Nephron progenitor cell (in vitro differentiated cells): ENCODE measurements around the gene PEX11A.

Source experiments
- DNase-seq: peaks from one replicate; pipeline ENCODE4 v3.0.0; 2021
- H3K27ac Mint-ChIP-seq: 2 replicates; pipeline ENCODE4 v1.8.0; 2021; ENCODE audit warnings: mild to moderate bottlenecking, moderate library complexity, mixed read lengths
- H3K27me3 Mint-ChIP-seq: 2 replicates; pipeline ENCODE4 v1.8.0; 2021; ENCODE audit warnings: mild to moderate bottlenecking, low read depth, mixed read lengths; ENCODE audit not compliant: poor library complexity
- H3K36me3 Mint-ChIP-seq: 2 replicates; pipeline ENCODE4 v1.8.0; 2021; ENCODE audit warnings: low read depth, mixed read lengths
- H3K4me1 Mint-ChIP-seq: 2 replicates; pipeline ENCODE4 v1.8.0; 2021; ENCODE audit warnings: mixed read lengths
- H3K4me3 Mint-ChIP-seq: 2 replicates; pipeline ENCODE4 v1.8.0; 2021; ENCODE audit warnings: mild to moderate bottlenecking, moderate library complexity, mixed read lengths
- H3K9me3 Mint-ChIP-seq: 2 replicates; pipeline ENCODE4 v1.8.0; 2021; ENCODE audit warnings: mild to moderate bottlenecking, moderate library complexity, mixed read lengths
- CTCF ChIP-seq: fragments of 200-600 bp; sonication (generic); IDR thresholded peaks from 2 replicates; pipeline ENCODE4 v1.5.0; 2021; ENCODE audit warnings: antibody characterized with exemption

The PEX11A gene

DNA sequence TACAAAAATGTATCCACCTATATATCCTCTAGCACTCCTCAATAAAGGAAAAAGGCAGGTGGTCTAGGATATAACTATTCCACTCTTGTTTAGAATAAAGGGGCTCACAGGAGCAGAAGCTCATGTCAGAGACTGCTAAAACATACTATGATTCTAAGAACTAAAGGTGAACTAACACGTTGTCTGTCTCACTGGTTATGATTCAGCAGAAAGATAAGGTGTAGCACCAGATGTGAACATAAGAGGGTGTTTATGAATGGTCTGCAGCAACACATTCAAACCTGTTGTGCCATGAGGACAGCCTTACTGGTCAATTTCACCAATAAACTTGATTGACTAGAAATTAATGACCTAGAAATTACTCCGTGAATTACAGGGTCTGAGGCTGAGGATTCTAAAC lies 4.6 kb downstream of the PEX11A start:
- Mint-ChIP-seq H3K27me3 (peaks cover 35% of the 10 kb centered on the region), H3K9me3 (peaks cover 3% of the 10 kb centered on the region), H3K4me1 (peaks cover 12% of the 10 kb centered on the region), H3K4me3 (no peak overlapping the region), H3K27ac (no peak overlapping the region), H3K36me3 (peaks cover 13% of the 10 kb centered on the region)
- no peak for DNase-seq
- TF ChIP-seq CTCF, result no peak

- DNase-seq, result no peak
- Mint-ChIP-seq H3K4me3 (no peak overlapping the region), H3K4me1 (peaks cover 23% of the 10 kb centered on the region), H3K36me3 (peaks cover 13% of the 10 kb centered on the region), H3K27ac (no peak overlapping the region), H3K9me3 (no peaks in the 10 kb centered on the region), H3K27me3 (peaks cover 35% of the 10 kb centered on the region)
- no peak for TF ChIP-seq CTCF
Measured at GRCh38 chr15:89681146-89681545, 9.4 kb downstream of the PEX11A start.

DNA sequence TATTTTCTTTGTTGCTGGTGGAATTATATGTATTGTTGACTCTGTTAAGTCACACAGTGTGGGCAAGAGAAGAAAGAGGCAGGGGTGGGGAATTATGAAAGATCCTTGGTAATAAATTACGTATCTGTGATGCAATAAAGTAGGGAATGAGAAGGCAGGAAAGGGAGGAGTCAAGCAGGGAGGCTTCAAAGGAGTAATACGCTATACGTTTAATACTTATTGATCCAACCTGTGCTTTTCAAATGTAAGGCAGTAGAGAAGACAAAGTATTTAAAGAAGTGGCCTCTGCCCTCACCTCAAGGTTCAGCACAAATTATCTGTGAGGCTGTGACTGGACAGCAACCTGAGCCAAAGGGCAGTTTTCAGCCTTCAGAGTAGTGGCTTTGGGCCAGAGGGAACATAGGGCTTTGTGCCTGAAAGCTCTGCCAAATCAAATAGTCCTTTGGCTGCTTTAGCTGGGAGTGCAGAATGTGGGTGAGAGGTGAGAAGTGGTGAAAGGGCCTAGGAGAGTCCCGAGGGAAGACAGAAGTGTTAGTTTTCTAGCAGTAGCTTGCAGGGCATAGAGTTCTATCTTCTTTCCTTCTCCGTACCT lies 10.2 kb downstream of the PEX11A start:
- Mint-ChIP-seq H3K36me3 (peaks cover 10% of the 10 kb centered on the region), H3K4me1 (peaks cover 23% of the 10 kb centered on the region), H3K9me3 (no peaks in the 10 kb centered on the region), H3K27ac (no peak overlapping the region), H3K27me3 (peaks cover 35% of the 10 kb centered on the region), H3K4me3 (no peak overlapping the region)
- TF ChIP-seq CTCF, result no peak
- DNase-seq, result no peak

- peaks cover 23% of the 10 kb centered on the region for H3K4me1 Mint-ChIP-seq
- H3K36me3 Mint-ChIP-seq, result peaks cover 8% of the 10 kb centered on the region
- H3K9me3 Mint-ChIP-seq, result no peaks in the 10 kb centered on the region
- peaks cover 35% of the 10 kb centered on the region for H3K27me3 Mint-ChIP-seq
- H3K4me3 Mint-ChIP-seq, result no peak within 1 kb of the TSS
- DNase-seq, result no peak
- no peak for TF ChIP-seq CTCF
- peak within 1 kb of the TSS; percentile 37 for H3K27ac Mint-ChIP-seq
Measured at GRCh38 chr15:89679212-89679611, 11.3 kb downstream of the PEX11A start, which contains the start of gene PLIN1. Gene PLIN1 (minus strand): TSS chr15:89679367. CDS start chr15:89677489, 1,878 bp downstream.

DNA sequence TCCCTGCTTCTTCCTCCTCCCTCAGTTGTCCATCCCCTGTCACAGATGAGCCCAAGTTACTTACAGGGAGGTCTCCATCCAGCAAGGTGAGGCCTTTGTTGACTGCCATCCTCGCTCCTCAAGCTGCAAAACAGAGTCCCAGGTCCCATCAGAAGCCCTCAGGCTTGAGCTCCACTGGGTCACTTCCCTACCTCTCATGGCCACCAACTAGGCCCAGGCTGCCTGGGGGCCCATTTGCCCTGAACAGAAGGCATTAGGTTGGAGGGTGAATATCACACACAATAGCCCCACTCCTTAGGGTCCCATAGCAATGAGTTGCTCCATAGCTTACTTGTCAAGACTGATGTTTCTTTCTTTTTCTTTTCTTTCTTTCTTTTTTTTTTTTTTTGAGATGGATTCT lies 13.2 kb downstream of the PEX11A start:
- Mint-ChIP-seq H3K4me1 (peaks cover 32% of the 10 kb centered on the region), H3K36me3 (no peaks in the 10 kb centered on the region), H3K27me3 (peaks cover 32% of the 10 kb centered on the region), H3K4me3 (no peak overlapping the region), H3K27ac (no peak overlapping the region), H3K9me3 (no peaks in the 10 kb centered on the region)
- DNase-seq, result no peak
- no peak for TF ChIP-seq CTCF

DNA sequence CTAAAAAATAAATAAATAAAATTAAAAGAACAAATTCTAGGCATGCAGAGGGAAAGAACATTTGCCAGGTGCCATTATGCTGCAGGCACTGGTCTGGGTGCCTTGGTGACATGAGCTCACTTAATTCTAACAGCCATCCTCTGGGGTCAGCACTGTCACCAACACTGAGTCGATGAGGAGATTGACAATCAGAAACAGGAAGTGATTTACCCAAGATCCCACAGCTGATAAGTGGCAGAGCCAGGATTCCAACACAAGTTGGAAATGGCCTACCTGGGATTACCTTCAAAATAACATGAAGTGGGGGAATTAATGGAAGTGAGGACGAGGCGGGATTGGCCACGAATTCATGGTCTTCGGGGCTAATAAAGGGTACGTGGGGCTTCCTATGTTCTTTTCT lies 14.9 kb downstream of the PEX11A start:
- H3K36me3 Mint-ChIP-seq, result no peaks in the 10 kb centered on the region
- DNase-seq, result no peak
- H3K4me1 Mint-ChIP-seq, result peaks cover 30% of the 10 kb centered on the region
- no peak overlapping the region for H3K27ac Mint-ChIP-seq
- no peaks in the 10 kb centered on the region for H3K9me3 Mint-ChIP-seq
- TF ChIP-seq CTCF, result no peak
- peaks cover 25% of the 10 kb centered on the region for H3K27me3 Mint-ChIP-seq
- no peak overlapping the region for H3K4me3 Mint-ChIP-seq
